ENCODE results near the gene PGAM1.

- TF ChIP-seq EZH2 (IDR thresholded peaks at IDR 0.05; ENCODE audit: insufficient read depth, poor library complexity, severe bottlenecking) (no peak), EZH2phosphoT487 (IDR thresholded peaks at IDR 0.05; ENCODE audit: insufficient read depth, low read depth) (no peak)
These were observed 56.4 kb downstream of the PGAM1 start for GRCh38 chr10:97482381-97482780.

All from GM23248 (cell line).